Mammary epithelial cell (primary cell): ENCODE measurements around the gene RIT2.

Experiments
- EZH2 ChIP-seq: IDR thresholded peaks from 2 replicates; pipeline ENCODE4 v1.6.1; 2012; ENCODE audit warnings: low read length, inconsistent platforms, borderline replicate concordance
- TF ChIP-seq, protein P1 (sequence below), 2 donors: IDR thresholded peaks in 1 of 2; conservative IDR thresholded peaks in 1 of 2; 2 replicates each; pipeline ENCODE4 v1.5.1; 2011 to 2012; ENCODE audit warnings: inconsistent platforms in 2 of 2, low read length in 2 of 2, mild to moderate bottlenecking in 2 of 2, control low read depth in 1 of 2, low read depth in 1 of 2; ENCODE audit not compliant: insufficient read depth in 1 of 2; ENCODE audit errors: extremely low read depth in 1 of 2

- TF ChIP-seq, protein P1, sequence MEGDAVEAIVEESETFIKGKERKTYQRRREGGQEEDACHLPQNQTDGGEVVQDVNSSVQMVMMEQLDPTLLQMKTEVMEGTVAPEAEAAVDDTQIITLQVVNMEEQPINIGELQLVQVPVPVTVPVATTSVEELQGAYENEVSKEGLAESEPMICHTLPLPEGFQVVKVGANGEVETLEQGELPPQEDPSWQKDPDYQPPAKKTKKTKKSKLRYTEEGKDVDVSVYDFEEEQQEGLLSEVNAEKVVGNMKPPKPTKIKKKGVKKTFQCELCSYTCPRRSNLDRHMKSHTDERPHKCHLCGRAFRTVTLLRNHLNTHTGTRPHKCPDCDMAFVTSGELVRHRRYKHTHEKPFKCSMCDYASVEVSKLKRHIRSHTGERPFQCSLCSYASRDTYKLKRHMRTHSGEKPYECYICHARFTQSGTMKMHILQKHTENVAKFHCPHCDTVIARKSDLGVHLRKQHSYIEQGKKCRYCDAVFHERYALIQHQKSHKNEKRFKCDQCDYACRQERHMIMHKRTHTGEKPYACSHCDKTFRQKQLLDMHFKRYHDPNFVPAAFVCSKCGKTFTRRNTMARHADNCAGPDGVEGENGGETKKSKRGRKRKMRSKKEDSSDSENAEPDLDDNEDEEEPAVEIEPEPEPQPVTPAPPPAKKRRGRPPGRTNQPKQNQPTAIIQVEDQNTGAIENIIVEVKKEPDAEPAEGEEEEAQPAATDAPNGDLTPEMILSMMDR (conservative IDR thresholded peaks at IDR 0.05 in 1 of 2, IDR thresholded peaks at IDR 0.05 in 1 of 2; ENCODE audit: extremely low read depth in 1 of 2, insufficient read depth in 1 of 2, low read depth in 1 of 2, low read length in 2 of 2): no peak
- no peak for TF ChIP-seq EZH2
These were observed 138.5 kb downstream of the RIT2 start for GRCh38 chr18:42976869-42977590.
